Activated naive CD8-positive, alpha-beta T cell treated with anti-CD3 and anti-CD28 coated beads for 36 hours (primary cell): ENCODE measurements around the gene GREB1. TPM values are rescaled to one million over a fixed set of nuclear protein-coding genes. Genes with fewer than 3 reads are reported as not detected.
A peak's percentile ranks its signal among the peaks of the same experiment; 100 is the strongest.

Source experiments
- DNase-seq: peaks from one replicate; pipeline ENCODE4 v3.0.0; 2021
- H3K27ac Mint-ChIP-seq: one replicate; pipeline ENCODE4 v1.8.0; 2022; ENCODE audit warnings: mild to moderate bottlenecking, moderate library complexity, mixed read lengths
- H3K27me3 Mint-ChIP-seq: one replicate; pipeline ENCODE4 v1.8.0; 2022; ENCODE audit warnings: mild to moderate bottlenecking, mixed read lengths
- H3K36me3 Mint-ChIP-seq: one replicate; pipeline ENCODE4 v1.8.0; 2021; ENCODE audit warnings: mild to moderate bottlenecking, mixed read lengths
- H3K4me1 Mint-ChIP-seq: one replicate; pipeline ENCODE4 v1.8.0; 2021; ENCODE audit warnings: mixed read lengths
- H3K4me3 Mint-ChIP-seq: one replicate; pipeline ENCODE4 v1.8.0; 2022; ENCODE audit warnings: mild to moderate bottlenecking, moderate library complexity, mixed read lengths
- H3K9me3 Mint-ChIP-seq: one replicate; pipeline ENCODE4 v1.8.0; 2022; ENCODE audit warnings: mixed read lengths
- total RNA-seq, 2 experiments: library from RNA; stranded (reverse); gene quantifications; one replicate each; pipeline ENCODE4 v1.2.3, GENCODE V29; 2021

GREB1 gene
- total RNA-seq, 2 experiments from 2014 or later = 0.52 to 1.0 TPM

- DNase-seq = no peak
- H3K36me3 Mint-ChIP-seq = no peaks in the 10 kb centered on the region
Observed at GRCh38 chr2:11520092-11520693, 13.7 kb upstream of the GREB1 start.

GRCh38 chr2:11521775-11522174 lies 12.1 kb upstream of the GREB1 start:
- H3K9me3 Mint-ChIP-seq = peaks cover 6% of the 10 kb centered on the region

More at GRCh38 chr2:11520092-11520693, 13.7 kb upstream of the GREB1 start:
- H3K4me1 Mint-ChIP-seq = no peaks in the 10 kb centered on the region
- no peaks in the 10 kb centered on the region for H3K27me3 Mint-ChIP-seq
- no peak overlapping the region for H3K27ac Mint-ChIP-seq
- H3K9me3 Mint-ChIP-seq = peaks cover 6% of the 10 kb centered on the region
- H3K4me3 Mint-ChIP-seq = no peak overlapping the region

DNA sequence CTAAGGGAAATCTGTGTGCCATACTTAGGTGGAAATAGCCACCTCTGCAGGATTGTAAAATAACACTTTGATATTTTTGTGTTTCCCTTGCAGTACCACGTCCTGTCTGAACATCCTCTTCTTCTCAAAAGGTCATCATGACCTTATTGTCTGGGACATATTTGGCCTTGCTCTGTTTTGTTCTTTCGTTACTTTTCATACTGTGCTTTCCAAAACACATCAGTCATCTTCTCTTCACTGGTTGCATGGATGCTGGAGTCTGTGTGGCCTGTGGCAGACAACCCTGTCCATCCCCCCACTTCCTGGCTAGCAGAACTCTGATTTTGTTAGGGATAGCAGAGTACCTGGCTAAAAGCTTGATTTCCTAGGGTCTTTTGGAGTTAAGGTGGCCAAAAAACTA lies 9.4 kb upstream of the GREB1 start:
- peaks cover 6% of the 10 kb centered on the region for H3K9me3 Mint-ChIP-seq
- no peaks in the 10 kb centered on the region for H3K36me3 Mint-ChIP-seq
- H3K27me3 Mint-ChIP-seq = peaks cover 30% of the 10 kb centered on the region
- H3K4me1 Mint-ChIP-seq = no peaks in the 10 kb centered on the region
- H3K27ac Mint-ChIP-seq = no peak overlapping the region
- no peak overlapping the region for H3K4me3 Mint-ChIP-seq
- no peak for DNase-seq

More at GRCh38 chr2:11521775-11522174, 12.1 kb upstream of the GREB1 start:
- no peak for DNase-seq
- Mint-ChIP-seq H3K27ac (no peak overlapping the region), H3K4me3 (no peak overlapping the region), H3K36me3 (no peaks in the 10 kb centered on the region), H3K27me3 (peaks cover 10% of the 10 kb centered on the region), H3K4me1 (no peaks in the 10 kb centered on the region)

- Mint-ChIP-seq H3K27me3 (peaks cover 31% of the 10 kb centered on the region), H3K36me3 (no peaks in the 10 kb centered on the region), H3K4me1 (no peaks in the 10 kb centered on the region), H3K4me3 (no peak overlapping the region), H3K27ac (no peak overlapping the region), H3K9me3 (peaks cover 2% of the 10 kb centered on the region)
- no peak for DNase-seq
Observed at GRCh38 chr2:11525762-11526161, 8.1 kb upstream of the GREB1 start.

- Mint-ChIP-seq H3K27ac (no peak overlapping the region), H3K27me3 (peaks cover 34% of the 10 kb centered on the region), H3K4me3 (no peak overlapping the region), H3K9me3 (peaks cover 2% of the 10 kb centered on the region), H3K36me3 (no peaks in the 10 kb centered on the region), H3K4me1 (no peaks in the 10 kb centered on the region)
- no peak for DNase-seq
Observed at GRCh38 chr2:11527001-11527400, 6.8 kb upstream of the GREB1 start.

DNA sequence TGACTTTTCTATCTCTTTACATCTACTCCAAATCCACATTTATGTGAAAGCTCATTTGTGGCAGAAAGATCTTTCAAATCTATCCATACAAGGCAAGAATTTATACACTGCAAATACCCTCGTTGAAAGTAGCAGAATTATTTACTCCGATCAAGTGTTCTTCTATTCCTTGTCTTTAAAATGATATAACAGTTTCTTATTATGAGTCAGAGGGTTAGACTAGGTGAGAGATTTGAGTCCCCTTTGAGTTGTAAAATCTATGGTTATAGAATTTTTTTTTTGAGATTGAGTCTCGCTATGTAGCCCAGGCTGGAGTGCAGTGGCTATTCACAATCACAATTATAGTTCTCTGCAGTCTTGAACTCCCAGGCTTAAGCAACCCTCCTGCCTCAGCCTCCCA lies 5.6 kb upstream of the GREB1 start:
- no peak overlapping the region for H3K4me3 Mint-ChIP-seq
- H3K36me3 Mint-ChIP-seq = no peaks in the 10 kb centered on the region
- no peaks in the 10 kb centered on the region for H3K9me3 Mint-ChIP-seq
- no peak for DNase-seq
- no peaks in the 10 kb centered on the region for H3K4me1 Mint-ChIP-seq
- H3K27ac Mint-ChIP-seq = no peak overlapping the region
- H3K27me3 Mint-ChIP-seq = peaks cover 46% of the 10 kb centered on the region

DNA sequence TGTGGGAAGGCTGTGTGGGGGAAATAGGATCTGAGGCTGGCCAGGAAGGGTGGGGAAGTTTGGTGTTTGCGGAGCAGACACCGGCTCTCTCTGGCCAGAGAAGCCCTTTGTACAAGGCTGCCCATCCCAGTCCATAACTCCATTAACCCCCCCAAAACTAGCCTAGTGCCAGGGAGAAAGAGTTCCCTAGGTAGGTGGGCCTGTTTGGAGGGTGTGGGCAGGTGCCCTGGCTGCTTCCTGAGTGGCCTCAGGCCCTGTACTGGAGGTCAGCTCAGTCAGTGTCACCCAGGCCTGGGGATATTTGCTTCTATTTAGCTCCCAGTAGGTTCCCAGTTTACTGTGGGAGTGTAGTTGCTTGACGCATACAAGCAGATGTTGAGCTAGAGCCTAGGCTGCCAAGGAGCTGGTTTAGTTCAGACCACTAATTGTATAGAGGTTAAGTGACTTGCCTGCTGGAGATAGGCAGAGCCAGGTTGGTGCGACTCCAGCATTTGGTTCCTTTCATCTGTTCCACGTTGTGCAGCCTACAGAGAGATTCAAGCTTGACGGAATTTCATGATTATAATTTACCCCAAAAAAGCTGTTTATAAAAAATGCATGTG lies 2.9 kb upstream of the GREB1 start:
- Mint-ChIP-seq H3K4me1 (no peaks in the 10 kb centered on the region), H3K4me3 (no peak overlapping the region), H3K27ac (no peak overlapping the region), H3K36me3 (no peaks in the 10 kb centered on the region), H3K27me3 (peaks cover 57% of the 10 kb centered on the region), H3K9me3 (no peaks in the 10 kb centered on the region)
- no peak for DNase-seq

DNA sequence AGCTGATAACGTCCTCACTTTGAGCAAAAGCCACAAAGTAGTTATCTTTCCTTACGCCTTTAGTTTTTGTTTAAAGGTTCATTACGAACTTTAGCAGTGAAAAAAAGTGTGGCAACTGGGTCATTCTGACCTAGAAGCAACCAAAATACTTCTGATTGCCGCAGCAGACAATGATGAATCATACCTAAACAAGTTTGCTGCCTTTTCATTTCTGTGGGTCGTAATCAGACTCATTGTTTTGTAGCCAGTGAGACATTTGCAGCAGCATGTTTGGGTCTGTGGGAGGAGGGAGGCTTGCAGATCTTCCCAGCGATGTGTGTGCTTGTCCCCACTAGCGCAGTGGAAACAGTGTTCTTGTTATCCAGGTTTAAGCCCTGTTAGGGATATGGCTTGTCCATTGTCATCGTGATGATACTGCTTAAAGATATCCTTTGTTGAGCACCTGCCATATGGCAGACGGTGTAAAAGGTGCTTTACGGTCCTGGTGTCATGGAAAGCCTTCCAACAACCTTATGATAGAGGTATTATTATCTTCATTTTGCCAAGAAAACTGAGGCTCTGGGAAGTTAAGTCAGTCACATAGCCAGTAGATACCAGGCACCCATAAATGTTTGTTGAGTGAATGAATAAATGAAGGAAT lies 1.3 kb upstream of the GREB1 start:
- DNase-seq = no peak
- no peak overlapping the region for H3K27ac Mint-ChIP-seq
- no peak overlapping the region for H3K4me3 Mint-ChIP-seq
- no peaks in the 10 kb centered on the region for H3K36me3 Mint-ChIP-seq
- peaks cover 51% of the 10 kb centered on the region for H3K27me3 Mint-ChIP-seq
- H3K9me3 Mint-ChIP-seq = no peaks in the 10 kb centered on the region
- H3K4me1 Mint-ChIP-seq = no peaks in the 10 kb centered on the region

- H3K4me3 Mint-ChIP-seq = no peak overlapping the region
- H3K4me1 Mint-ChIP-seq = no peaks in the 10 kb centered on the region
- no peak overlapping the region for H3K27ac Mint-ChIP-seq
- no peak for DNase-seq
- H3K27me3 Mint-ChIP-seq = peaks cover 41% of the 10 kb centered on the region
- no peaks in the 10 kb centered on the region for H3K9me3 Mint-ChIP-seq
- H3K36me3 Mint-ChIP-seq = no peaks in the 10 kb centered on the region
Observed at GRCh38 chr2:11534071-11534745, 363 bp downstream of the GREB1 start.

DNA sequence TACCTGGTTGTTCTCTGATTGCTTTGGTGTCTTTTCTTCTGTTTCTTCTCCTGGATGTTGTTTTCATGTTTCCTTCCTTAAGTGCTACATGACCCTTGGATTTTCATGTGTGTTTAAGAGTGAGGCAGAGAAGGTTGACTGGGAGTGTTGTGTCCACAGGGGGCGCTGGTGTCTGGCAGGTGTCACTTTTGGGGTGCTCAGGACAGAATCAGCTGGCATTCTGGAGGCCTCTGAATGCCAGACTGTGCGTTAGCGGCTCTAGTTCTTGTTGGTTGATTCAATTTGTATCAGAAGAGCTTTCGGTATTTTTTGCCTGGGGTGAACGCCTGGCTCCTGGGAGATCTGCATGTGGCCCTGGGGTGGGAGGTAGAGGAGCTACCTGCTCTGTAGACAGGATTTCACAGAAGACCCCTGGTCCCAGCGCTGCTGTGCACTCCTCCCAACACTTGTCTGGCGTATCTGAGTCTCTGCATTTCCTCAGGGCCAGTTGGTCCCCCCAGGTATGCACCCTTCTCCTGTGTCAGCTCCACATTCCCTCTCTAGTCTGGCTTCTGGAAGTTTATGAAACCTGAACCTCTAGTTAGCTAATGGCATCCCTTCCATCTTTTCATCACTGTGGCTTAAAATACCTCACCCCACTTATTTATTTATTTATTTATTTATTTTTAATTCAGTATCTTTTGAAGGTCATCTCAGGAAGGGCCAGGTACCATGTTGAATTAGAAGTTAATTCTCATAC lies 1.1 kb downstream of the GREB1 start:
- H3K4me1 Mint-ChIP-seq = no peaks in the 10 kb centered on the region
- H3K36me3 Mint-ChIP-seq = no peaks in the 10 kb centered on the region
- H3K27me3 Mint-ChIP-seq = peaks cover 38% of the 10 kb centered on the region
- H3K27ac Mint-ChIP-seq = no peak overlapping the region
- no peak overlapping the region for H3K4me3 Mint-ChIP-seq
- peak; percentile 3 for DNase-seq
- no peaks in the 10 kb centered on the region for H3K9me3 Mint-ChIP-seq

DNA sequence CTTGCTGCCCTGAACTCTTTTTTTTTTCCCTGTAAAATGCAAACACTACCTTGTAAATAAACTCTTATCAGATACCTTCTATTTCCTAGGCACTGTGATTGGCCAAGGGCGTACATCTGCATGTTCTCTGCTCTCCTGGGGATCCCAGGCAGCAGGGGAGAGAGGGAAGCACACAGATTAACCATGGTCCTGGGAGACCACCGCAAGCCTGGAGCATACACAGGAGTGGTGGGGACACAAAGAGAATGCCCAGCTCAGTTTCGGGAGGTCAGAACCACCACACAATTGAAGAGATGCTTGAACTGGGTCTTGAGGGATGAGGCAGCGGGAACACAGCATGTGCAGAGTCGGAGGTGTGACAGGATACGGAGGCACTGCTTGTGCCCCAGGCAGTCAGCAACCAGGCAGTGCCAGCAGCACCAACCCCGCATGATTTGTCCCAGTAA lies 2.1 kb downstream of the GREB1 start:
- Mint-ChIP-seq H3K4me3 (no peak overlapping the region), H3K4me1 (no peaks in the 10 kb centered on the region), H3K27me3 (peaks cover 45% of the 10 kb centered on the region), H3K9me3 (no peaks in the 10 kb centered on the region), H3K36me3 (no peaks in the 10 kb centered on the region), H3K27ac (no peak overlapping the region)
- DNase-seq = no peak

DNA sequence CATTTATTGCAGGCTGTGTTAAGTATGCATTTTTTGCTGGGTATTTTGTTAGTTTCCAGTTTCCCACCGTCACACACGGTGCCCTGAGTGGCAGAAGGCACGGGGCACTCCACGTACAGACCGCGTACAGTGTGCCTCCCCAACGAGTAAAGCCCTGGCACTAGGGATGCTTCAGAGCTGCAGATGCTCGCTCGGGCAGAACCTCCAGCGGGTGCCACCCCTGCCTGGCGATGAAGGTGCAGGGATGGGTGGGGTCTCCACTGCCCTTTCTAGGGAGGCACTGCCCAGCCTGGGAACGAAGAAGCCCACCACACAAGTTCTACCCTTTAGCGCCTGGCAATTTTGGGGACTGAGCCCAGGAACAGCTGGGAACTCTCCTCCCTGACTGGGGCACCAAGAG lies 4.1 kb downstream of the GREB1 start:
- DNase-seq = no peak
- H3K36me3 Mint-ChIP-seq = no peaks in the 10 kb centered on the region
- no peaks in the 10 kb centered on the region for H3K4me1 Mint-ChIP-seq
- H3K27ac Mint-ChIP-seq = no peak overlapping the region
- H3K27me3 Mint-ChIP-seq = peaks cover 42% of the 10 kb centered on the region
- H3K4me3 Mint-ChIP-seq = no peak overlapping the region
- H3K9me3 Mint-ChIP-seq = no peaks in the 10 kb centered on the region

DNA sequence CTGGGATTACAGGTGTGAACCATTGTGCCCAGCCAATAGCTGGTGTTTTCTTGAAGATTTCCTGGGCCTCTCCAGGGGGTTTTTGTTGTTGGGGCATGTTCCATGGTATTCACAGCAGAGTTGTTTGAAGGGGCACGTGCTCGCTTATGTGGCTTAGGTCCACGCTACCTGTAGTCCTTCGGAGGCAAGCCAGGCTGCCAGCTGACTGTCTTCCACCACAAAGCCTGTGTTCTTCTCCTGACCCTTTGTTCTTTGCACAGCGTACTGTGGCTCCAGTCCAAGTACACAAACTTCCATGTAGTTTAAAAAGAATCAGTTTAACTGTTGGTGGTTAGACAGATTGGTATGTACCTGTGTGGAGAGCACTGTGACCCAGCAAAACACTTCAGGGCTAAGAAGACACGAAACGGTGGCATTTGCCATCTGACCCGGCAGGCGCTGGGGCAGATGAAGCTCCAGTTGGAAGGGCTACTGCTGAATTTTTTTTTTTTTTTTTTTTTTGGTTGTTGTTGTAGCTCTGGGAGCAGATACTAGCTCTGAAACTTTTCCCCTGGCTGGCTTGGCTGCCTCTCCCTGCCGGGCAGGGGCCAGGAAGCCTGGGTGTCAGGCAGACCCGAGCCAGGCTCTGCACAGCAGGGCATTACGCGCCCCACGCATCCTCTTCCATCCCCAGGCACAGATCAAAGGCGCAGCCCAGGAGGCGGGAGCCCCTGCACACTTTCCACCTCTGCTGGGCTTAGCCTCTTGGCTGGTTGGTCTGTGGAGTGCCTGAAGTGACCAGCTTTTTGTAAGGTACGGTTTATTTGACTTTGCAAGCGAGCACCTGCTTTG lies 5.7 kb downstream of the GREB1 start:
- H3K27ac Mint-ChIP-seq = no peak overlapping the region
- no peaks in the 10 kb centered on the region for H3K36me3 Mint-ChIP-seq
- DNase-seq = no peak
- peaks cover 38% of the 10 kb centered on the region for H3K27me3 Mint-ChIP-seq
- no peaks in the 10 kb centered on the region for H3K4me1 Mint-ChIP-seq
- no peak overlapping the region for H3K4me3 Mint-ChIP-seq
- no peaks in the 10 kb centered on the region for H3K9me3 Mint-ChIP-seq
